Measurements from ENCODE around the gene ARHGEF19. TPM values are rescaled to one million over a fixed set of nuclear protein-coding genes. Genes with fewer than 3 reads are reported as not detected.
"Not testable (repeated sequence)": the region's sequence is repeated elsewhere in the genome, so short reads cannot be mapped to it uniquely, and the experiment has no call there.

Gene ARHGEF19
- total RNA-seq, 1 experiment from 2014 or later: 13.8 TPM

DNA sequence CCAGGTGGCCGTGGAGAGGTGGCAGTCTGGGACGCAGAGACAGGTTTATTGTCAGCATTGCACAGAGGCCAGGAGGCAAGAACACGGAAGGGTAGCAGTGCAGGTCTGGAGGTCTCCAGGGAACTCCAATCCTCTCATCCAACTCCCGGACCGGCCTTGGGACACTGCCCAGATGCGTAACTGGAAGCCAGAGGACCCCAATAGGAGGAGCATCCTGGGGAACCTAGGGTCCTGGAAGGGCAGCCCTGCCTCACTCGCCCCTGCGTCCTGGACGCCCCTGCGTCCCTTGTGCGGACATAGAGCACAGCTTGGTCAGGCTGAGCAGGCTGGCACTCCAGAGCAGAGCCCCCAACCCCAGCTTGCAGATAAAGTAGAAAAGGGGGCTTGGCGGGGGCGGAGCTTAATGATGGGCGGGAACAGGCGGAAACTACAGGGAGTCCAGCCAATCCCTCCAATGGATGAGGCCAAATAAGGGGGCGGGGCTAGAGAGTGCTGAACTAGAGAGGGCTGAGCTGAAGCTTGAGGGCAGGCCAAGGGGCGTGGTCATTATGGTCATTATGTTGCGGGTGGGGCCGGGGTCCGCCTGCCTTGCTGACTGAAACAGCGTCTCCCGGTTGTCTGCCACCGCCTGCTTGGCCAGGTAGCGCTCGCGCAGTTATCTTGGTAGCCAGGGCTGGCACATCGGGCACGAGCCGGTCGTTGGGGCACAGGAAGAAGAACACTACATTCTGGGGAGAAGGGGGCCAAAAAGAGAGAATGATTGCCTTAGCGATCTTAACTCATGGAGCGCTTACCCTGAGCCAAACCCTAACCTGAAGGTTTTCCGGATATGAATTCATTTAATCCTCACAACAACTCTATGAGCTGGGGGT, 3.7 kb upstream of the ARHGEF19 start:
- TF ChIP-seq, protein P1, sequence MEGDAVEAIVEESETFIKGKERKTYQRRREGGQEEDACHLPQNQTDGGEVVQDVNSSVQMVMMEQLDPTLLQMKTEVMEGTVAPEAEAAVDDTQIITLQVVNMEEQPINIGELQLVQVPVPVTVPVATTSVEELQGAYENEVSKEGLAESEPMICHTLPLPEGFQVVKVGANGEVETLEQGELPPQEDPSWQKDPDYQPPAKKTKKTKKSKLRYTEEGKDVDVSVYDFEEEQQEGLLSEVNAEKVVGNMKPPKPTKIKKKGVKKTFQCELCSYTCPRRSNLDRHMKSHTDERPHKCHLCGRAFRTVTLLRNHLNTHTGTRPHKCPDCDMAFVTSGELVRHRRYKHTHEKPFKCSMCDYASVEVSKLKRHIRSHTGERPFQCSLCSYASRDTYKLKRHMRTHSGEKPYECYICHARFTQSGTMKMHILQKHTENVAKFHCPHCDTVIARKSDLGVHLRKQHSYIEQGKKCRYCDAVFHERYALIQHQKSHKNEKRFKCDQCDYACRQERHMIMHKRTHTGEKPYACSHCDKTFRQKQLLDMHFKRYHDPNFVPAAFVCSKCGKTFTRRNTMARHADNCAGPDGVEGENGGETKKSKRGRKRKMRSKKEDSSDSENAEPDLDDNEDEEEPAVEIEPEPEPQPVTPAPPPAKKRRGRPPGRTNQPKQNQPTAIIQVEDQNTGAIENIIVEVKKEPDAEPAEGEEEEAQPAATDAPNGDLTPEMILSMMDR (conservative IDR thresholded peaks at IDR 0.05; ENCODE audit: low read depth, low read length): no peak
- TF ChIP-seq EZH2 (IDR thresholded peaks at IDR 0.05; ENCODE audit: low read length, unreplicated experiment): no peak
- no peak for TF ChIP-seq EZH2phosphoT487 (IDR thresholded peaks at IDR 0.05; ENCODE audit: borderline replicate concordance, low read length)
- Histone ChIP-seq H3K36me3 (ENCODE audit: low read depth, low read length) (no peaks in the 10 kb centered on the region), H3K4me2 (ENCODE audit: low read length) (peak overlapping the region; percentile 85), H3F3A (ENCODE audit: low read length, unreplicated experiment) (no peaks in the 10 kb centered on the region), H3K4me1 (ENCODE audit: insufficient read depth, low read length) (peaks cover 15% of the 10 kb centered on the region; the same call in 1 of the 2 replicates), H3K4me3 (ENCODE audit: low read length) (peak overlapping the region; percentile 68), H4K20me1 (ENCODE audit: low read length) (no peaks in the 10 kb centered on the region), H2AFZ (ENCODE audit: low read length) (peak overlapping the region; percentile 86), H3K9me3 (ENCODE audit: low read length) (no peaks in the 10 kb centered on the region), H3K27me3 (ENCODE audit: low read length) (no peaks in the 10 kb centered on the region), H3K27ac (ENCODE audit: low read length) (no peak overlapping the region), H3K9me2 (replicated peaks; ENCODE audit: low read length) (no peaks in the 10 kb centered on the region), H3K9ac (ENCODE audit: low read length) (peak overlapping the region; percentile 33; the same call in 1 of the 2 replicates), H3K79me2 (ENCODE audit: low read length) (no peaks in the 10 kb centered on the region)
- ATAC-seq (peak; percentile 45), DNase-seq (peak; percentile 82)
- CTCF ChIA-PET: interaction anchor here (0.6 to 1.4 kb wide), 3 partner anchors 9 to 57 kb away, joined by 3 to 5 read pairs (median 4); no protein-coding TSS in a partner anchor
- BruUV-seq (replicated peaks): no TSS peak
- intact Hi-C loops (cut with micrococcal nuclease): no loop called here
- POLR2A ChIA-PET (ENCODE audit: unreplicated experiment): interaction anchor here (0.6 kb wide), 1 partner anchor 9 kb away, joined by 5 read pairs; no protein-coding TSS in a partner anchor

DNA sequence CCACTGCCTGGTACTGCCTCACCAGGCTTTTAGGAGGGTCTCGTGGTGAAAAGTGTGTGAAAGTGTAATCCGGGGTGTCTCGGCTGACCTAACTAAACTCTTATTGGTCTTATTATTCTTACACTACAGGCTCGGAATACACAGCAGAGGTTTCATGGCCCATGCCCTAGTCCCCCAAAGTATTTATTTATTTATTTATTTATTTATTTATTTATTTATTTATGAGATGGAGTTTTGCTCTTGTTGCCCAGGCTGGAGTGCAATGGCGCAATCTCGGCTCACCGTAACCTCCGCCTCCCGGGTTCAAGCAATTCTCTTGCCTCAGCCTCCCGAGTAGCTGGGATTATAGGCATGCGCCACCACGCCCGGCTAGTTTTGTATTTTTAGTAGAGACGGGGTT, 2.8 kb upstream of the ARHGEF19 start:
- intact Hi-C loops (cut with micrococcal nuclease); DNase-seq; H3K27ac ChIP-seq (ENCODE audit: low read length); H3K79me2 ChIP-seq (ENCODE audit: low read length); H4K20me1 ChIP-seq (ENCODE audit: low read length); H3K4me3 ChIP-seq (ENCODE audit: low read length); BruUV-seq (replicated peaks); H3K4me2 ChIP-seq (ENCODE audit: low read length); CTCF ChIA-PET; POLR2A ChIA-PET (ENCODE audit: unreplicated experiment); H3K27me3 ChIP-seq (ENCODE audit: low read length); H3K9me2 ChIP-seq (replicated peaks; ENCODE audit: low read length); ATAC-seq; H3K9me3 ChIP-seq (ENCODE audit: low read length); H3F3A ChIP-seq (ENCODE audit: low read length, unreplicated experiment); H2AFZ ChIP-seq (ENCODE audit: low read length); H3K9ac ChIP-seq (ENCODE audit: low read length); H3K36me3 ChIP-seq (ENCODE audit: low read depth, low read length): not testable (repeated sequence)
- H3K4me1 ChIP-seq (ENCODE audit: insufficient read depth, low read length): peaks cover 15% of the 10 kb centered on the region; the same call in 1 of the 2 replicates

DNA sequence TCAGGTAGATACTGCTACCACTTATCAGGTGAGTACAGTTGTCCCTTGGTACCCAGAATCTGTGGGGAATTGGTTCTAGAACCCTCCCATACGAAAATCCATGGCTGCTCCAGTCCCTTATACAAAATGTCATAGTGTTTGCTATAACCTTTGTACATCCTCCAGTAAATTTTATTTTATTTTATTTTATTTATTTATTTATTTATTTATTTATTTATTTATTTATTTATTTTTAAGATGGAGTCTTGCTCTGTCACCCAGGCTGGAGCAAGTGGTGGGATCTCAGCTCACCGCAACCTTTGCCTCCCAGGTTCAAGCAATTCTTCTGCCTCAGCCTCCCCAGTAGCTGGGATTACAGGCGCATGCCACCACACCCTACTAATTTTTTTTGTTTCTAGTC, 1.1 kb upstream of the ARHGEF19 start:
- H3K9ac ChIP-seq (ENCODE audit: low read length); POLR2A ChIA-PET (ENCODE audit: unreplicated experiment); ATAC-seq; H3K4me2 ChIP-seq (ENCODE audit: low read length); BruUV-seq (replicated peaks); CTCF ChIA-PET; H3K4me3 ChIP-seq (ENCODE audit: low read length); H3K27me3 ChIP-seq (ENCODE audit: low read length); H2AFZ ChIP-seq (ENCODE audit: low read length); H3K9me2 ChIP-seq (replicated peaks; ENCODE audit: low read length); DNase-seq; H3K36me3 ChIP-seq (ENCODE audit: low read depth, low read length); H3K79me2 ChIP-seq (ENCODE audit: low read length); H3K27ac ChIP-seq (ENCODE audit: low read length); H3F3A ChIP-seq (ENCODE audit: low read length, unreplicated experiment); intact Hi-C loops (cut with micrococcal nuclease); H3K9me3 ChIP-seq (ENCODE audit: low read length); H4K20me1 ChIP-seq (ENCODE audit: low read length): not testable (repeated sequence)
- H3K4me1 ChIP-seq (ENCODE audit: insufficient read depth, low read length): peaks cover 15% of the 10 kb centered on the region; the same call in 1 of the 2 replicates
